GM12878 (cell line): ENCODE data around the gene VCL. TPM values are rescaled to one million over a fixed set of nuclear protein-coding genes. Genes with fewer than 3 reads are reported as not detected.

ENCODE experiments used
- BCL11A ChIP-seq: IDR thresholded peaks from 2 replicates; pipeline ENCODE4 v1.6.1; 2011; ENCODE audit warnings: low read depth, low read length
- CBX3 ChIP-seq: fragments of 200-600 bp; sonication (generic); IDR thresholded peaks from 2 replicates; pipeline ENCODE4 v1.6.1; 2016; ENCODE audit warnings: low read depth, borderline replicate concordance
- DPF2 ChIP-seq: fragments of 450-650 bp; IDR thresholded peaks from 2 replicates; pipeline ENCODE4 v1.6.1; 2017; ENCODE audit warnings: mild to moderate bottlenecking
- EZH2 ChIP-seq: IDR thresholded peaks from 2 replicates; pipeline ENCODE4 v1.6.1; 2012; ENCODE audit warnings: low read depth, mild to moderate bottlenecking, control low read depth, inconsistent platforms, low read length, borderline replicate concordance; ENCODE audit not compliant: control insufficient read depth
- FOXK2 ChIP-seq: fragments of 450-650 bp; IDR thresholded peaks from 2 replicates; pipeline ENCODE4 v1.6.1; 2017; ENCODE audit warnings: mild to moderate bottlenecking, moderate library complexity
- GABPA ChIP-seq: IDR thresholded peaks from 2 replicates; pipeline ENCODE4 v1.6.1; 2014; ENCODE audit warnings: antibody characterized with exemption, low read depth, mild to moderate bottlenecking, inconsistent platforms
- MTA2 ChIP-seq: fragments of 450-650 bp; IDR thresholded peaks from 2 replicates; pipeline ENCODE4 v1.6.1; 2016; ENCODE audit warnings: low read depth, mild to moderate bottlenecking, moderate library complexity
- NFYA ChIP-seq: IDR thresholded peaks from 2 replicates; pipeline ENCODE4 v1.6.1; 2011; ENCODE audit warnings: low read depth, mild to moderate bottlenecking, low read length, improper control_type of control experiment, borderline replicate concordance
- NR2C1 ChIP-seq: fragments of 450-650 bp; IDR thresholded peaks from 2 replicates; pipeline ENCODE4 v1.6.1; 2017; ENCODE audit warnings: antibody characterized with exemption, mild to moderate bottlenecking, moderate library complexity
- PAX5 ChIP-seq: IDR thresholded peaks from 2 replicates; pipeline ENCODE4 v1.6.1; 2011; ENCODE audit warnings: low read depth, low read length, borderline replicate concordance
- RAD21 ChIP-seq: IDR thresholded peaks from 2 replicates; pipeline ENCODE4 v1.6.1; 2011; ENCODE audit warnings: mild to moderate bottlenecking, low read depth, low read length, moderate library complexity; ENCODE audit not compliant: insufficient read depth
- SIX5 ChIP-seq: IDR thresholded peaks from 2 replicates; pipeline ENCODE4 v1.6.1; 2011; ENCODE audit warnings: mild to moderate bottlenecking, low read depth, low read length, moderate library complexity; ENCODE audit not compliant: severe bottlenecking
- STAT3 ChIP-seq: IDR thresholded peaks from 2 replicates; pipeline ENCODE4 v1.6.1; 2011; ENCODE audit warnings: low read depth, low read length, improper control_type of control experiment
- ZNF274 ChIP-seq: IDR thresholded peaks from one replicate; pipeline ENCODE4 v1.8.0; 2011; ENCODE audit not compliant: insufficient read length, insufficient read depth
- polyA plus RNA-seq, 11 experiments: library from polyadenylated mRNA; depleted of rRNA in 4 of 11; unstranded in 6 of 11; stranded (reverse) in 5 of 11; fragments of >200 nt; fragmentation: Nextera tagmentation in 4 of 11; fragmentation: Illumina TruSeq in 1 of 11; extraction: Ambion mirVana in 4 of 11; extraction: Trizol in 1 of 11; gene quantifications; 1 replicate in 1 of 11; 2 replicates in 10 of 11; pipeline versions ENCODE4 v1.2.1 to v1.2.3, GENCODE V29; 2011 to 2016; ENCODE audit warnings: inconsistent platforms in 2 of 11, missing spikeins in 2 of 11, low read depth in 1 of 11
- total RNA-seq, 4 experiments: library from RNA; depleted of rRNA in 3 of 4; stranded (reverse); fragments of >200 nt in 3 of 4; fragmentation: Illumina TruSeq in 1 of 4; extraction: Trizol in 1 of 4; gene quantifications; 2 replicates each; pipeline versions ENCODE4 v1.2.1 to v1.2.3, GENCODE V29; 2013 to 2021
- TF ChIP-seq, protein P1 (sequence below), 3 experiments: IDR thresholded peaks in 2 of 3; conservative IDR thresholded peaks in 1 of 3; 2 replicates each; pipeline ENCODE4 v1.5.1; 2011; ENCODE audit warnings: low read depth in 3 of 3, low read length in 3 of 3, mild to moderate bottlenecking in 3 of 3, control low read depth in 2 of 3, moderate library complexity in 2 of 3, inconsistent platforms in 1 of 3, mixed read lengths in 1 of 3; ENCODE audit not compliant: control insufficient read depth in 2 of 3, insufficient read depth in 1 of 3; ENCODE audit errors: extremely low read depth in 1 of 3
- TF ChIP-seq, protein P2 (sequence below): fragments of 450-650 bp; IDR thresholded peaks from 2 replicates; pipeline ENCODE4 v1.6.1; 2018; ENCODE audit warnings: borderline replicate concordance, mild to moderate bottlenecking; ENCODE audit not compliant: partially characterized antibody
- TF ChIP-seq, protein P3 (sequence below): fragments of 450-650 bp; conservative IDR thresholded peaks from 2 replicates; pipeline ENCODE4 v1.6.1; 2017; ENCODE audit warnings: mild to moderate bottlenecking, moderate library complexity
- TF ChIP-seq, protein P4 (sequence below): fragments of 450-650 bp; formaldehyde crosslinking; IDR thresholded peaks from 2 replicates; pipeline ENCODE4 v1.4.0; 2020; ENCODE audit warnings: mild to moderate bottlenecking, moderate library complexity

The VCL gene
- total and polyA plus RNA-seq, 10 of the 15 experiments (the other 5 are each of a cell fraction or from before 2014, with no cell fraction given): 6.7 to 54.6 (median 24.3) TPM

DNA sequence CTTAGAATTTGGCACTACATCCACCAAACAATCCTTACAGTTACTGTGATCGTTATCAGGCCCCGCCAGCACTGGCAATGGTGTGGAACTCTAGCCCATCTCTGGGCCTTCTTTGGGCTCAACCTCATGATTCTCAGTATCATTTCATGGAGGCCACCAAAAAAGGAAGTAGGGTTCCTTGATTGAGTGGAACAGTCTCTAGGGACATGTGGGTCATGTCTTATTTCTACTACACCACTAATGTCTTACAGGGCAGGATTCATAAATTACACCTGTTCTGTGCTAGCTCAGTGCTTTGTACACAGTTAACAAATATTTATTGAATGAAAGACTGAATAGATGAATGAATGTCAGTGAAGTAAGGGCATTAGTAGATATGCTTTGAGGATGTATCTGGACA is 98.9 kb downstream of the VCL start (continued):
- TF ChIP-seq, protein P1, sequence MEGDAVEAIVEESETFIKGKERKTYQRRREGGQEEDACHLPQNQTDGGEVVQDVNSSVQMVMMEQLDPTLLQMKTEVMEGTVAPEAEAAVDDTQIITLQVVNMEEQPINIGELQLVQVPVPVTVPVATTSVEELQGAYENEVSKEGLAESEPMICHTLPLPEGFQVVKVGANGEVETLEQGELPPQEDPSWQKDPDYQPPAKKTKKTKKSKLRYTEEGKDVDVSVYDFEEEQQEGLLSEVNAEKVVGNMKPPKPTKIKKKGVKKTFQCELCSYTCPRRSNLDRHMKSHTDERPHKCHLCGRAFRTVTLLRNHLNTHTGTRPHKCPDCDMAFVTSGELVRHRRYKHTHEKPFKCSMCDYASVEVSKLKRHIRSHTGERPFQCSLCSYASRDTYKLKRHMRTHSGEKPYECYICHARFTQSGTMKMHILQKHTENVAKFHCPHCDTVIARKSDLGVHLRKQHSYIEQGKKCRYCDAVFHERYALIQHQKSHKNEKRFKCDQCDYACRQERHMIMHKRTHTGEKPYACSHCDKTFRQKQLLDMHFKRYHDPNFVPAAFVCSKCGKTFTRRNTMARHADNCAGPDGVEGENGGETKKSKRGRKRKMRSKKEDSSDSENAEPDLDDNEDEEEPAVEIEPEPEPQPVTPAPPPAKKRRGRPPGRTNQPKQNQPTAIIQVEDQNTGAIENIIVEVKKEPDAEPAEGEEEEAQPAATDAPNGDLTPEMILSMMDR (IDR thresholded peaks at IDR 0.05 in 2 of 3, conservative IDR thresholded peaks at IDR 0.05 in 1 of 3; ENCODE audit: control insufficient read depth in 2 of 3, extremely low read depth in 1 of 3, insufficient read depth in 1 of 3, low read depth in 3 of 3, low read length in 3 of 3): no peak
- TF ChIP-seq STAT3 (no peak), NFYA (no peak), SIX5 (no peak), CBX3 (no peak), MTA2 (peak; percentile 75), DPF2 (peak; percentile 61; the same call in 1 of the 2 replicates), BCL11A (peak; percentile 72), FOXK2 (no peak), RAD21 (no peak), PAX5 (peak; percentile 75), GABPA (no peak), NR2C1 (no peak), ZNF274 (no peak), EZH2 (no peak)
- TF ChIP-seq, protein P2, sequence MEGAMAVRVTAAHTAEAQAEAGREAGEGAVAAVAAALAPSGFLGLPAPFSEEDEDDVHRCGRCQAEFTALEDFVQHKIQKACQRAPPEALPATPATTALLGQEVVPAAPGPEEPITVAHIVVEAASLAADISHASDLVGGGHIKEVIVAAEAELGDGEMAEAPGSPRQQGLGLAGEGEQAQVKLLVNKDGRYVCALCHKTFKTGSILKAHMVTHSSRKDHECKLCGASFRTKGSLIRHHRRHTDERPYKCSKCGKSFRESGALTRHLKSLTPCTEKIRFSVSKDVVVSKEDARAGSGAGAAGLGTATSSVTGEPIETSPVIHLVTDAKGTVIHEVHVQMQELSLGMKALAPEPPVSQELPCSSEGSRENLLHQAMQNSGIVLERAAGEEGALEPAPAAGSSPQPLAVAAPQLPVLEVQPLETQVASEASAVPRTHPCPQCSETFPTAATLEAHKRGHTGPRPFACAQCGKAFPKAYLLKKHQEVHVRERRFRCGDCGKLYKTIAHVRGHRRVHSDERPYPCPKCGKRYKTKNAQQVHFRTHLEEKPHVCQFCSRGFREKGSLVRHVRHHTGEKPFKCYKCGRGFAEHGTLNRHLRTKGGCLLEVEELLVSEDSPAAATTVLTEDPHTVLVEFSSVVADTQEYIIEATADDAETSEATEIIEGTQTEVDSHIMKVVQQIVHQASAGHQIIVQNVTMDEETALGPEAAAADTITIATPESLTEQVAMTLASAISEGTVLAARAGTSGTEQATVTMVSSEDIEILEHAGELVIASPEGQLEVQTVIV: no peak
- TF ChIP-seq, protein P3, sequence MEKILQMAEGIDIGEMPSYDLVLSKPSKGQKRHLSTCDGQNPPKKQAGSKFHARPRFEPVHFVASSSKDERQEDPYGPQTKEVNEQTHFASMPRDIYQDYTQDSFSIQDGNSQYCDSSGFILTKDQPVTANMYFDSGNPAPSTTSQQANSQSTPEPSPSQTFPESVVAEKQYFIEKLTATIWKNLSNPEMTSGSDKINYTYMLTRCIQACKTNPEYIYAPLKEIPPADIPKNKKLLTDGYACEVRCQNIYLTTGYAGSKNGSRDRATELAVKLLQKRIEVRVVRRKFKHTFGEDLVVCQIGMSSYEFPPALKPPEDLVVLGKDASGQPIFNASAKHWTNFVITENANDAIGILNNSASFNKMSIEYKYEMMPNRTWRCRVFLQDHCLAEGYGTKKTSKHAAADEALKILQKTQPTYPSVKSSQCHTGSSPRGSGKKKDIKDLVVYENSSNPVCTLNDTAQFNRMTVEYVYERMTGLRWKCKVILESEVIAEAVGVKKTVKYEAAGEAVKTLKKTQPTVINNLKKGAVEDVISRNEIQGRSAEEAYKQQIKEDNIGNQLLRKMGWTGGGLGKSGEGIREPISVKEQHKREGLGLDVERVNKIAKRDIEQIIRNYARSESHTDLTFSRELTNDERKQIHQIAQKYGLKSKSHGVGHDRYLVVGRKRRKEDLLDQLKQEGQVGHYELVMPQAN: no peak
- TF ChIP-seq, protein P4, sequence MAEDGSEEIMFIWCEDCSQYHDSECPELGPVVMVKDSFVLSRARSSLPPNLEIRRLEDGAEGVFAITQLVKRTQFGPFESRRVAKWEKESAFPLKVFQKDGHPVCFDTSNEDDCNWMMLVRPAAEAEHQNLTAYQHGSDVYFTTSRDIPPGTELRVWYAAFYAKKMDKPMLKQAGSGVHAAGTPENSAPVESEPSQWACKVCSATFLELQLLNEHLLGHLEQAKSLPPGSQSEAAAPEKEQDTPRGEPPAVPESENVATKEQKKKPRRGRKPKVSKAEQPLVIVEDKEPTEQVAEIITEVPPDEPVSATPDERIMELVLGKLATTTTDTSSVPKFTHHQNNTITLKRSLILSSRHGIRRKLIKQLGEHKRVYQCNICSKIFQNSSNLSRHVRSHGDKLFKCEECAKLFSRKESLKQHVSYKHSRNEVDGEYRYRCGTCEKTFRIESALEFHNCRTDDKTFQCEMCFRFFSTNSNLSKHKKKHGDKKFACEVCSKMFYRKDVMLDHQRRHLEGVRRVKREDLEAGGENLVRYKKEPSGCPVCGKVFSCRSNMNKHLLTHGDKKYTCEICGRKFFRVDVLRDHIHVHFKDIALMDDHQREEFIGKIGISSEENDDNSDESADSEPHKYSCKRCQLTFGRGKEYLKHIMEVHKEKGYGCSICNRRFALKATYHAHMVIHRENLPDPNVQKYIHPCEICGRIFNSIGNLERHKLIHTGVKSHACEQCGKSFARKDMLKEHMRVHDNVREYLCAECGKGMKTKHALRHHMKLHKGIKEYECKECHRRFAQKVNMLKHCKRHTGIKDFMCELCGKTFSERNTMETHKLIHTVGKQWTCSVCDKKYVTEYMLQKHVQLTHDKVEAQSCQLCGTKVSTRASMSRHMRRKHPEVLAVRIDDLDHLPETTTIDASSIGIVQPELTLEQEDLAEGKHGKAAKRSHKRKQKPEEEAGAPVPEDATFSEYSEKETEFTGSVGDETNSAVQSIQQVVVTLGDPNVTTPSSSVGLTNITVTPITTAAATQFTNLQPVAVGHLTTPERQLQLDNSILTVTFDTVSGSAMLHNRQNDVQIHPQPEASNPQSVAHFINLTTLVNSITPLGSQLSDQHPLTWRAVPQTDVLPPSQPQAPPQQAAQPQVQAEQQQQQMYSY (CRISPR knock-in tag): no peak
